GM12878 (cell line): ENCODE data around the gene NRXN3. TPM values are rescaled to one million over a fixed set of nuclear protein-coding genes. Genes with fewer than 3 reads are reported as not detected.

Experiments
- ATAC-seq: fragments of 200-7000 bp; cut with Tn5 transposase; 3 replicates; pipeline ENCODE4 v1.9.1; 2020; ENCODE audit warnings: mild to moderate bottlenecking, moderate library complexity
- BruUV-seq: library from RNA; stranded (reverse); fragments of 400-500 nt; replicated peaks from 2 replicates; lab custom pipeline; 2021; lab: Mats Ljungman, UMichigan
- CTCF ChIA-PET: fragments of 300-600 bp; sonication (Branson Sonifier 250); formaldehyde crosslinking; extraction: SDS; loops from one replicate; lab custom pipeline; 2021; ENCODE audit warnings: inconsistent platforms; lab: Yijun Ruan, JAX
- POLR2A ChIA-PET: fragments of 350-600 bp; formaldehyde crosslinking; extraction: SDS; loops from one replicate; lab custom pipeline; 2021; ENCODE audit warnings: inconsistent platforms; lab: Charles Lee
- RAD21 ChIA-PET: fragments of 300-600 bp; sonication (Branson Sonifier 250); formaldehyde crosslinking; loops from one replicate; lab custom pipeline; 2023; ENCODE audit warnings: antibody characterized with exemption; ENCODE audit not compliant: unreplicated experiment; lab: Charles Lee
- SMC1A ChIA-PET: fragments of 300-600 bp; sonication (Branson Sonifier 250); formaldehyde crosslinking; loops from one replicate; lab custom pipeline; 2023; ENCODE audit not compliant: unreplicated experiment, uncharacterized antibody; lab: Charles Lee
- DNase-seq: peaks from one replicate; pipeline ENCODE4 v3.0.0-alpha.2; 2011; ENCODE audit warnings: low read depth, low spot score
- FAIRE-seq: peaks from 3 replicates; lab custom pipeline; 2011; peaks lifted over from hg19 to GRCh38; lab: Jason Lieb, UNC
- H2AFZ ChIP-seq: 2 replicates; pipeline ENCODE4 v1.6.0; 2011; ENCODE audit warnings: low read depth, low read length, control low read depth; ENCODE audit not compliant: control insufficient read depth
- H3K27ac ChIP-seq: 2 replicates; pipeline ENCODE4 v1.5.1; 2011; ENCODE audit warnings: control low read depth; ENCODE audit not compliant: control insufficient read depth, insufficient read depth
- H3K27me3 ChIP-seq, 2 experiments: replicated peaks in 1 of 2; 2 replicates each; pipeline versions ENCODE4 v1.6.0 to v1.6.1; 2011; ENCODE audit warnings: low read length in 1 of 2; ENCODE audit not compliant: control insufficient read depth in 2 of 2, insufficient read depth in 2 of 2
- H3K36me3 ChIP-seq, 2 experiments: 2 replicates each; pipeline ENCODE4 v1.5.1; 2011; ENCODE audit warnings: low read length in 1 of 2; ENCODE audit not compliant: control insufficient read depth in 2 of 2, insufficient read depth in 2 of 2
- H3K4me1 ChIP-seq: 2 replicates; pipeline ENCODE4 v1.6.1; 2011; ENCODE audit warnings: mild to moderate bottlenecking, low read length, moderate library complexity, mixed read lengths; ENCODE audit not compliant: control insufficient read depth, insufficient read depth
- H3K4me2 ChIP-seq: 2 replicates; pipeline ENCODE4 v1.6.0; 2011; ENCODE audit warnings: control low read depth; ENCODE audit not compliant: control insufficient read depth, insufficient read depth
- H3K4me3 ChIP-seq: fragments of 200-600 bp; sonication (generic); 2 replicates; pipeline ENCODE4 v1.5.1; 2016
- H3K79me2 ChIP-seq: 2 replicates; pipeline ENCODE4 v1.6.0; 2011; ENCODE audit warnings: low read length; ENCODE audit not compliant: control insufficient read depth, insufficient read depth
- H3K9ac ChIP-seq: 2 replicates; pipeline ENCODE4 v1.8.0; 2011; ENCODE audit warnings: low read length, control low read depth, mixed read lengths; ENCODE audit not compliant: control insufficient read depth, insufficient read depth
- H3K9me3 ChIP-seq: replicated peaks from 3 replicates; pipeline ENCODE4 v1.5.1; 2011; ENCODE audit warnings: mild to moderate bottlenecking, low read length; ENCODE audit not compliant: control insufficient read depth, insufficient read depth
- H4K20me1 ChIP-seq: 2 replicates; pipeline ENCODE4 v1.6.0; 2011; ENCODE audit not compliant: control insufficient read depth, insufficient read depth
- CBFB ChIP-seq: IDR thresholded peaks from 2 replicates; pipeline ENCODE4 v1.6.1; 2016; ENCODE audit warnings: antibody characterized with exemption, low read depth
- PAX5 ChIP-seq: IDR thresholded peaks from 2 replicates; pipeline ENCODE4 v1.6.1; 2011; ENCODE audit warnings: low read depth, low read length, borderline replicate concordance
- PAX8 ChIP-seq: fragments of 450-650 bp; IDR thresholded peaks from 2 replicates; pipeline ENCODE4 v1.6.1; 2017; ENCODE audit warnings: mild to moderate bottlenecking, moderate library complexity
- RUNX3 ChIP-seq: IDR thresholded peaks from 2 replicates; pipeline ENCODE4 v1.6.1; 2012; ENCODE audit warnings: low read length, inconsistent platforms
- TCF7 ChIP-seq: IDR thresholded peaks from 2 replicates; pipeline ENCODE4 v1.6.1; 2014; ENCODE audit warnings: antibody characterized with exemption, borderline replicate concordance
- ZNF274 ChIP-seq: IDR thresholded peaks from one replicate; pipeline ENCODE4 v1.8.0; 2011; ENCODE audit not compliant: insufficient read length, insufficient read depth
- WGBS: methylation state at CpG from one replicate; pipeline ENCODE4 v1.1.6; 2016; ENCODE audit warnings: low lambda C conversion rate; ENCODE audit not compliant: insufficient replicate concordance, insufficient coverage; ENCODE audit errors: missing lambda C conversion rate; 5-methylcytosine and 5-hydroxymethylcytosine counted together
- in situ Hi-C: fragments of 300-500 bp; cut with MboI; formaldehyde crosslinking; loops from 9 replicates; pipeline ENCODE4 v1.14.3; 2018; ENCODE audit warnings: mixed read lengths
- intact Hi-C: fragments of 100-400 bp; cut with micrococcal nuclease; formaldehyde crosslinking; loops from one replicate; pipeline ENCODE4 v1.14.2; 2022; ENCODE audit not compliant: unreplicated experiment
- polyA plus RNA-seq, 11 experiments: library from polyadenylated mRNA; depleted of rRNA in 4 of 11; unstranded in 6 of 11; stranded (reverse) in 5 of 11; fragments of >200 nt; fragmentation: Nextera tagmentation in 4 of 11; fragmentation: Illumina TruSeq in 1 of 11; extraction: Ambion mirVana in 4 of 11; extraction: Trizol in 1 of 11; gene quantifications; 1 replicate in 1 of 11; 2 replicates in 10 of 11; pipeline versions ENCODE4 v1.2.1 to v1.2.3, GENCODE V29; 2011 to 2016; ENCODE audit warnings: inconsistent platforms in 2 of 11, missing spikeins in 2 of 11, low read depth in 1 of 11
- total RNA-seq, 4 experiments: library from RNA; depleted of rRNA in 3 of 4; stranded (reverse); fragments of >200 nt in 3 of 4; fragmentation: Illumina TruSeq in 1 of 4; extraction: Trizol in 1 of 4; gene quantifications; 2 replicates each; pipeline versions ENCODE4 v1.2.1 to v1.2.3, GENCODE V29; 2013 to 2021
- TF ChIP-seq, protein P1 (sequence below): fragments of 450-650 bp; IDR thresholded peaks from 2 replicates; pipeline ENCODE4 v1.6.1; 2017; ENCODE audit warnings: antibody characterized with exemption, mild to moderate bottlenecking, moderate library complexity

NRXN3 gene
- total and polyA plus RNA-seq, 10 of the 15 experiments (the other 5 are each of a cell fraction or from before 2014, with no cell fraction given): 0.52 to 3.3 (median 1.4) TPM

DNA sequence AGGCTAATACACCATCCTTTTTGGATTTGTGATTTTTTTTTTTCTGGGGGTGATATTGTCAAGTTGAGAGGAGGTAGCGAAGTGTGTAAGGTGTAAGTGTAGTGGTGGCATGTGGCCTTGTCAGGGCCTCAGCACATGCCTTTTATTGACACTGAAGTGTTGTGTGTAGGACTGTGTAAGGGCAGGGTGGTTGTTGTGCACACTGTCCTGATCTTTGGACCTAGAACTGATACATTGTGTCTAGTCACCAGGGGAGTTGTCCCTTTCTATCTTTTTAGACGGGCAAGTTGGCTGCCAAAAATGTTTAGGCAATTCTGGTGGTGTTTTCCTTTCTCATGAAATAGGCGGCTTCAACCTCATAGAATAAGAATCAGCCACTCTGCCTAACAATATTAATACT lies 244.0 kb downstream of the NRXN3 start:
- TF ChIP-seq, protein P1, sequence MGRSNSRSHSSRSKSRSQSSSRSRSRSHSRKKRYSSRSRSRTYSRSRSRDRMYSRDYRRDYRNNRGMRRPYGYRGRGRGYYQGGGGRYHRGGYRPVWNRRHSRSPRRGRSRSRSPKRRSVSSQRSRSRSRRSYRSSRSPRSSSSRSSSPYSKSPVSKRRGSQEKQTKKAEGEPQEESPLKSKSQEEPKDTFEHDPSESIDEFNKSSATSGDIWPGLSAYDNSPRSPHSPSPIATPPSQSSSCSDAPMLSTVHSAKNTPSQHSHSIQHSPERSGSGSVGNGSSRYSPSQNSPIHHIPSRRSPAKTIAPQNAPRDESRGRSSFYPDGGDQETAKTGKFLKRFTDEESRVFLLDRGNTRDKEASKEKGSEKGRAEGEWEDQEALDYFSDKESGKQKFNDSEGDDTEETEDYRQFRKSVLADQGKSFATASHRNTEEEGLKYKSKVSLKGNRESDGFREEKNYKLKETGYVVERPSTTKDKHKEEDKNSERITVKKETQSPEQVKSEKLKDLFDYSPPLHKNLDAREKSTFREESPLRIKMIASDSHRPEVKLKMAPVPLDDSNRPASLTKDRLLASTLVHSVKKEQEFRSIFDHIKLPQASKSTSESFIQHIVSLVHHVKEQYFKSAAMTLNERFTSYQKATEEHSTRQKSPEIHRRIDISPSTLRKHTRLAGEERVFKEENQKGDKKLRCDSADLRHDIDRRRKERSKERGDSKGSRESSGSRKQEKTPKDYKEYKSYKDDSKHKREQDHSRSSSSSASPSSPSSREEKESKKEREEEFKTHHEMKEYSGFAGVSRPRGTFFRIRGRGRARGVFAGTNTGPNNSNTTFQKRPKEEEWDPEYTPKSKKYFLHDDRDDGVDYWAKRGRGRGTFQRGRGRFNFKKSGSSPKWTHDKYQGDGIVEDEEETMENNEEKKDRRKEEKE: no peak
- TF ChIP-seq CBFB (no peak), ZNF274 (no peak)
- H2AFZ ChIP-seq: no peak overlapping the region
- no peak overlapping the region for H3K9ac ChIP-seq
- no peak overlapping the region for H3K27ac ChIP-seq
- DNase-seq: no peak
- FAIRE-seq: no peak
- H3K9me3 ChIP-seq: no peaks in the 10 kb centered on the region; the same call in 2 of the 3 replicates
- H3K36me3 ChIP-seq: no peaks in the 10 kb centered on the region
- intact Hi-C loops: no loop called here
- in situ Hi-C loops: no loop called here
- H3K4me3 ChIP-seq: no peak overlapping the region
- POLR2A ChIA-PET: no interaction called here
- CTCF ChIA-PET: no interaction called here
- RAD21 ChIA-PET: no interaction called here
- no peak for ATAC-seq
- BruUV-seq: no TSS peak
- H3K4me2 ChIP-seq: no peak overlapping the region
- peaks cover 2% of the 10 kb centered on the region; the same call in 1 of the 2 replicates for H3K79me2 ChIP-seq
- SMC1A ChIA-PET: no interaction called here
- WGBS: 39% methylated on average over 3 of the region's 3 CpGs
- no peaks in the 10 kb centered on the region for H3K27me3 ChIP-seq
- H3K4me1 ChIP-seq: peaks cover 5% of the 10 kb centered on the region; the same call in 1 of the 2 replicates
- H4K20me1 ChIP-seq: no peaks in the 10 kb centered on the region

DNA sequence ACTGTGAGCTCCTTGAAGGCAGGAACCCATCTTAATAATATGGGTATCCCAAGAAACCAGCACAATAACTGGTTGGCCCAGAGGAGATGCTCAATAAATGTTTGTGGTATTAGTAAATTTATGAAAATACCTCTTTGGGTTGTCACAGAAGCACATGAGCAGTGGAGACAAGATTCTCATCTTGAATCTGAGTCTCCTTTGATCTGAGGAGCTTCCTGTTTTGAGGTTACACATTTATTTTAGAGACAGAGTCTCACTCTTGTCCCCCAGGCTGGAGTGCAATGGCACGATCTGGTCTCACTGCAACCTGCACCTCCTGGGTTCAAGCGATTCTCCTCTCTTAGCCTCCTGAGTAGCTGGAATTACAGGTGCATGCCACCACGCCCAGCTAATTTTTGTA lies 247.4 kb downstream of the NRXN3 start:
- Histone ChIP-seq H3K27ac (no peak overlapping the region), H3K36me3 (no peaks in the 10 kb centered on the region), H2AFZ (no peak overlapping the region), H4K20me1 (no peaks in the 10 kb centered on the region), H3K9me3 (no peaks in the 10 kb centered on the region; the same call in 2 of the 3 replicates), H3K4me2 (no peak overlapping the region; the same call in 1 of the 2 replicates), H3K79me2 (no peaks in the 10 kb centered on the region; the same call in 1 of the 2 replicates), H3K4me3 (no peak overlapping the region), H3K27me3 (no peaks in the 10 kb centered on the region), H3K4me1 (peaks cover 5% of the 10 kb centered on the region; the same call in 1 of the 2 replicates), H3K9ac (no peak overlapping the region)
- POLR2A ChIA-PET: no interaction called here
- FAIRE-seq: no peak
- SMC1A ChIA-PET: interaction anchor here (1.3 kb wide), 1 partner anchor 12 kb away, joined by 3 read pairs; no protein-coding TSS in a partner anchor
- in situ Hi-C loops: no loop called here
- ATAC-seq: 0 out of 3 replicates have a peak, but pooled peaks have one; percentile 27
- DNase-seq: no peak
- intact Hi-C loops: no loop called here
- 0% methylated on average over 3 of the region's 3 CpGs for whole genome bisulfite sequencing
- CTCF ChIA-PET: no interaction called here
- RAD21 ChIA-PET: no interaction called here
- BruUV-seq: no TSS peak
- peak; percentile 53 for TF ChIP-seq RUNX3
- TF ChIP-seq PAX8: no peak
- peak; percentile 71 for TF ChIP-seq TCF7
- TF ChIP-seq PAX5: no peak
